Panc1 (cell line): ENCODE data around the gene PBX2. TPM values are rescaled to one million over a fixed set of nuclear protein-coding genes. Genes with fewer than 3 reads are reported as not detected.

Source experiments
- ATAC-seq: fragments of 200-7000 bp; cut with Tn5 transposase; 2 replicates; pipeline ENCODE4 v1.9.1; 2020; ENCODE audit warnings: mild to moderate bottlenecking, moderate library complexity
- BruUV-seq: library from RNA; stranded (reverse); fragments of 400-500 nt; replicated peaks from 2 replicates; lab custom pipeline; 2021; lab: Mats Ljungman, UMichigan
- CTCF ChIA-PET: fragments of 300-600 bp; sonication (Branson Sonifier 250); formaldehyde crosslinking; loops from one replicate; lab custom pipeline; 2022; ENCODE audit warnings: antibody characterized with exemption; lab: Charles Lee
- POLR2A ChIA-PET: fragments of 300-600 bp; sonication (Branson Sonifier 250); formaldehyde crosslinking; loops from one replicate; lab custom pipeline; 2022; ENCODE audit warnings: antibody characterized with exemption; lab: Charles Lee
- DNase-seq: peaks from one replicate; pipeline ENCODE4 v3.0.0-alpha.2; 2010; ENCODE audit warnings: low read depth, low spot score
- H3K27ac ChIP-seq: 2 replicates; pipeline ENCODE4 v1.5.1; 2011; ENCODE audit warnings: mild to moderate bottlenecking, low read length, inconsistent platforms
- H3K27me3 ChIP-seq: fragments of 200-500 bp; sonication (Bioruptor generic); 2 replicates; pipeline ENCODE4 v1.6.0; 2014; ENCODE audit warnings: low read length, inconsistent platforms; ENCODE audit not compliant: control insufficient read depth, insufficient read depth
- H3K36me3 ChIP-seq: fragments of 200-500 bp; sonication (Bioruptor generic); 2 replicates; pipeline ENCODE4 v1.5.1; 2014; ENCODE audit warnings: inconsistent platforms, mild to moderate bottlenecking, low read length, moderate library complexity; ENCODE audit not compliant: control insufficient read depth, insufficient read depth
- H3K4me1 ChIP-seq: 2 replicates; pipeline ENCODE4 v1.5.1; 2011; ENCODE audit warnings: inconsistent platforms, mild to moderate bottlenecking, low read length, moderate library complexity; ENCODE audit not compliant: control insufficient read depth, insufficient read depth
- H3K4me3 ChIP-seq, 2 experiments: 2 replicates each; pipeline ENCODE4 v1.5.1; 2011 to 2012; ENCODE audit warnings: low read depth in 2 of 2, low read length in 2 of 2, mild to moderate bottlenecking in 2 of 2, inconsistent platforms in 1 of 2, moderate library complexity in 1 of 2
- H3K9me3 ChIP-seq: fragments of 200-500 bp; sonication (Bioruptor generic); 2 replicates; pipeline ENCODE4 v1.5.1; 2014; ENCODE audit warnings: low read depth, mild to moderate bottlenecking, inconsistent platforms, low read length, moderate library complexity; ENCODE audit not compliant: control insufficient read depth, insufficient read depth
- POLR2AphosphoS5 ChIP-seq: IDR thresholded peaks from 2 replicates; pipeline ENCODE4 v1.6.1; 2012; ENCODE audit warnings: mild to moderate bottlenecking, low read depth, low read length, moderate library complexity
- SIN3A ChIP-seq: IDR thresholded peaks from 2 replicates; pipeline ENCODE4 v1.6.1; 2012; ENCODE audit warnings: low read depth, mild to moderate bottlenecking, low read length, moderate library complexity, borderline replicate concordance; ENCODE audit not compliant: insufficient read depth
- TCF7L2 ChIP-seq: IDR thresholded peaks from 2 replicates; pipeline ENCODE4 v1.6.1; 2011; ENCODE audit warnings: mild to moderate bottlenecking, low read depth, low read length, inconsistent platforms
- in situ Hi-C: cut with HindIII; loops from 2 replicates; pipeline ENCODE4 v1.10.0; 2016; ENCODE audit warnings: low sequenced_read_pairs, low pct_unique_long_range_greater_than_20kb
- intact Hi-C: fragments of 100-400 bp; cut with micrococcal nuclease; formaldehyde crosslinking; loops from one replicate; pipeline ENCODE4 v1.10.0; 2022; ENCODE audit not compliant: unreplicated experiment
- total RNA-seq: library from RNA; stranded (reverse); gene quantifications from one replicate; pipeline ENCODE4 v1.2.1, GENCODE V29; 2021; ENCODE audit not compliant: unreplicated experiment
- TF ChIP-seq, protein P1 (sequence below): fragments of 450-650 bp; IDR thresholded peaks from 2 replicates; pipeline ENCODE4 v1.5.1; 2017; ENCODE audit warnings: mild to moderate bottlenecking
- TF ChIP-seq, protein P2 (sequence below), 2 experiments: IDR thresholded peaks; 2 replicates each; pipeline ENCODE4 v1.6.1; 2011 to 2012; ENCODE audit warnings: low read depth in 2 of 2, control low read depth in 1 of 2, low read length in 1 of 2, mild to moderate bottlenecking in 1 of 2, moderate library complexity in 1 of 2; ENCODE audit not compliant: insufficient read depth in 1 of 2

Gene PBX2
- total RNA-seq, 1 experiment from 2014 or later: 76.2 TPM

DNA sequence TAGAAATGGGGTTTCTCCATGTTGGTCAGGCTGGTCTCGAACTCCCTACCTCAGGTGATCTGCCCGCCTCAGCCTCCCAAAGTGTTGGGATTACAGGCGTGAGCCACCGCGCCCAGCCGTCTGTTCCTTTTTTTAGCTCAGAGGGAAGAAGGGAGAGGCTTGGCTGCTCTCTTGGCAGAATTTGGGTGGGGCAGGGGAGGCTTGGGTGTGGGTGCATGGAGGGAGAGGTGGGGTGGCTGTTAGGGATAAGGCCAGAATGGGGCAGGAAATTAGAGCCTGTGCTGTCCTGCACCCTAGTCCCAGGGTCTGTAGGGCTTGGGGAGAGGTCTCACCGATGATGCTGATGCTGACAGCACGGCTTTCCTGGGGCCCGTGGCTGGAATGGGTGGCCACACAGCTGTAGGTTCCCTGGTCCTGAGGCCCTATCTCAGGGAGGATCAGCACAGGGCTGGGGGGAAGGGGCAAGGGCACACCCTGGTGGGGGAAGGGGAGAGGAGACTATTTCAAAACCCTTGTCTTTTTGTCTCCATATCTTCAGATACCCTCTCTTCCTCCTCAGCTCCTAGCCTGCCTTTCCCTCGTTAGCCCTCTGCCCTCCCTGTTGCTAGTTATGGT, 8.0 kb downstream of the PBX2 start:
- intact Hi-C loops (no loop called here), in situ Hi-C loops (no loop called here)
- ChIA-PET CTCF (interaction anchor here (0.6 kb wide), 1 partner anchor 580 kb away, joined by 4 read pairs; no protein-coding TSS in a partner anchor), POLR2A (no interaction called here)
- ATAC-seq (no peak), DNase-seq (no peak)
- Histone ChIP-seq H3K36me3 (no peaks in the 10 kb centered on the region; the same call in 1 of the 2 replicates), H3K4me1 (peaks cover 15% of the 10 kb centered on the region), H3K9me3 (no peaks in the 10 kb centered on the region), H3K4me3 (no peak overlapping the region), H3K27me3 (no peaks in the 10 kb centered on the region), H3K27ac (no peak overlapping the region)
- no TSS peak for BruUV-seq
- TF ChIP-seq, protein P1, sequence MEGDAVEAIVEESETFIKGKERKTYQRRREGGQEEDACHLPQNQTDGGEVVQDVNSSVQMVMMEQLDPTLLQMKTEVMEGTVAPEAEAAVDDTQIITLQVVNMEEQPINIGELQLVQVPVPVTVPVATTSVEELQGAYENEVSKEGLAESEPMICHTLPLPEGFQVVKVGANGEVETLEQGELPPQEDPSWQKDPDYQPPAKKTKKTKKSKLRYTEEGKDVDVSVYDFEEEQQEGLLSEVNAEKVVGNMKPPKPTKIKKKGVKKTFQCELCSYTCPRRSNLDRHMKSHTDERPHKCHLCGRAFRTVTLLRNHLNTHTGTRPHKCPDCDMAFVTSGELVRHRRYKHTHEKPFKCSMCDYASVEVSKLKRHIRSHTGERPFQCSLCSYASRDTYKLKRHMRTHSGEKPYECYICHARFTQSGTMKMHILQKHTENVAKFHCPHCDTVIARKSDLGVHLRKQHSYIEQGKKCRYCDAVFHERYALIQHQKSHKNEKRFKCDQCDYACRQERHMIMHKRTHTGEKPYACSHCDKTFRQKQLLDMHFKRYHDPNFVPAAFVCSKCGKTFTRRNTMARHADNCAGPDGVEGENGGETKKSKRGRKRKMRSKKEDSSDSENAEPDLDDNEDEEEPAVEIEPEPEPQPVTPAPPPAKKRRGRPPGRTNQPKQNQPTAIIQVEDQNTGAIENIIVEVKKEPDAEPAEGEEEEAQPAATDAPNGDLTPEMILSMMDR: no peak
- TF ChIP-seq POLR2AphosphoS5: no peak
- TF ChIP-seq, protein P2, sequence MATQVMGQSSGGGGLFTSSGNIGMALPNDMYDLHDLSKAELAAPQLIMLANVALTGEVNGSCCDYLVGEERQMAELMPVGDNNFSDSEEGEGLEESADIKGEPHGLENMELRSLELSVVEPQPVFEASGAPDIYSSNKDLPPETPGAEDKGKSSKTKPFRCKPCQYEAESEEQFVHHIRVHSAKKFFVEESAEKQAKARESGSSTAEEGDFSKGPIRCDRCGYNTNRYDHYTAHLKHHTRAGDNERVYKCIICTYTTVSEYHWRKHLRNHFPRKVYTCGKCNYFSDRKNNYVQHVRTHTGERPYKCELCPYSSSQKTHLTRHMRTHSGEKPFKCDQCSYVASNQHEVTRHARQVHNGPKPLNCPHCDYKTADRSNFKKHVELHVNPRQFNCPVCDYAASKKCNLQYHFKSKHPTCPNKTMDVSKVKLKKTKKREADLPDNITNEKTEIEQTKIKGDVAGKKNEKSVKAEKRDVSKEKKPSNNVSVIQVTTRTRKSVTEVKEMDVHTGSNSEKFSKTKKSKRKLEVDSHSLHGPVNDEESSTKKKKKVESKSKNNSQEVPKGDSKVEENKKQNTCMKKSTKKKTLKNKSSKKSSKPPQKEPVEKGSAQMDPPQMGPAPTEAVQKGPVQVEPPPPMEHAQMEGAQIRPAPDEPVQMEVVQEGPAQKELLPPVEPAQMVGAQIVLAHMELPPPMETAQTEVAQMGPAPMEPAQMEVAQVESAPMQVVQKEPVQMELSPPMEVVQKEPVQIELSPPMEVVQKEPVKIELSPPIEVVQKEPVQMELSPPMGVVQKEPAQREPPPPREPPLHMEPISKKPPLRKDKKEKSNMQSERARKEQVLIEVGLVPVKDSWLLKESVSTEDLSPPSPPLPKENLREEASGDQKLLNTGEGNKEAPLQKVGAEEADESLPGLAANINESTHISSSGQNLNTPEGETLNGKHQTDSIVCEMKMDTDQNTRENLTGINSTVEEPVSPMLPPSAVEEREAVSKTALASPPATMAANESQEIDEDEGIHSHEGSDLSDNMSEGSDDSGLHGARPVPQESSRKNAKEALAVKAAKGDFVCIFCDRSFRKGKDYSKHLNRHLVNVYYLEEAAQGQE (IDR thresholded peaks at IDR 0.05; ENCODE audit: insufficient read depth in 1 of 2, low read depth in 2 of 2, low read length in 1 of 2): no peak
- TF ChIP-seq SIN3A: no peak
- no peak for TF ChIP-seq TCF7L2

GRCh38 chr6:32181148-32181702, 8.8 kb downstream of the PBX2 start:
- TF ChIP-seq TCF7L2: no peak
- TF ChIP-seq SIN3A: no peak
- TF ChIP-seq POLR2AphosphoS5: no peak
- TF ChIP-seq, protein P2 (IDR thresholded peaks at IDR 0.05; ENCODE audit: insufficient read depth in 1 of 2, low read depth in 2 of 2, low read length in 1 of 2): no peak
- TF ChIP-seq, protein P1: no peak
- no peaks in the 10 kb centered on the region for H3K9me3 ChIP-seq
- in situ Hi-C loops (no loop called here), intact Hi-C loops (no loop called here)
- H3K4me1 ChIP-seq: peaks cover 23% of the 10 kb centered on the region
- H3K4me3 ChIP-seq: no peak overlapping the region
- no peak overlapping the region for H3K27ac ChIP-seq
- no peaks in the 10 kb centered on the region for H3K27me3 ChIP-seq
- no peak for DNase-seq
- BruUV-seq: no TSS peak
- POLR2A ChIA-PET: no interaction called here
- CTCF ChIA-PET: no interaction called here
- ATAC-seq: no peak
- no peaks in the 10 kb centered on the region; the same call in 1 of the 2 replicates for H3K36me3 ChIP-seq
